Neural cell (in vitro differentiated cells): ENCODE data around the gene KCNQ5. TPM values are rescaled to one million over a fixed set of nuclear protein-coding genes. Genes with fewer than 3 reads are reported as not detected.

ENCODE experiments used
- H2AFZ ChIP-seq: fragments of 200-600, 300-800 bp; sonication (generic), shearing (Covaris generic); 2 replicates; pipeline ENCODE4 v1.6.0; 2014; ENCODE audit warnings: low read depth, mild to moderate bottlenecking, antibody characterized with exemption, low read length, moderate library complexity
- H3F3A ChIP-seq: fragments of 200-600 bp; shearing (Covaris generic); 2 replicates; pipeline ENCODE4 v1.6.1; 2016; ENCODE audit warnings: mild to moderate bottlenecking, moderate library complexity, mixed read lengths, antibody characterized with exemption, low read length; ENCODE audit not compliant: insufficient read depth, poor library complexity, severe bottlenecking
- H3K27ac ChIP-seq: fragments of 200-600, 300-800 bp; sonication (generic), shearing (Covaris generic); 2 replicates; pipeline ENCODE4 v1.5.1; 2014; ENCODE audit warnings: mild to moderate bottlenecking, low read length, moderate library complexity
- H3K27me3 ChIP-seq: fragments of 300-800, 200-600 bp; sonication (generic), shearing (Covaris generic); 2 replicates; pipeline ENCODE4 v1.6.0; 2014; ENCODE audit warnings: mild to moderate bottlenecking, low read depth, low read length, moderate library complexity; ENCODE audit not compliant: insufficient read depth
- H3K36me3 ChIP-seq: fragments of 300-800, 200-600 bp; sonication (generic), shearing (Covaris generic); 2 replicates; pipeline ENCODE4 v1.5.1; 2014; ENCODE audit warnings: mild to moderate bottlenecking, antibody characterized with exemption, low read length, moderate library complexity; ENCODE audit not compliant: insufficient read depth
- H3K4me2 ChIP-seq: fragments of 300-800, 200-600 bp; sonication (generic), shearing (Covaris generic); 2 replicates; pipeline ENCODE4 v1.6.0; 2014; ENCODE audit warnings: mild to moderate bottlenecking, low read length
- H3K4me3 ChIP-seq: fragments of 300-800, 200-600 bp; sonication (generic), shearing (Covaris generic); 2 replicates; pipeline ENCODE4 v1.5.1; 2014; ENCODE audit warnings: mild to moderate bottlenecking, low read length, moderate library complexity
- H3K79me2 ChIP-seq: fragments of 200-600 bp; shearing (Covaris generic); replicated peaks from 2 replicates; pipeline ENCODE4 v1.6.0; 2014; ENCODE audit warnings: mild to moderate bottlenecking, low read length, moderate library complexity; ENCODE audit not compliant: insufficient read depth
- H3K9ac ChIP-seq: fragments of 300-800, 200-600 bp; sonication (generic), shearing (Covaris generic); 2 replicates; pipeline ENCODE4 v1.6.1; 2016; ENCODE audit warnings: mild to moderate bottlenecking, low read length, mixed read lengths
- H3K9me2 ChIP-seq: fragments of 200-600 bp; shearing (Covaris generic); 2 replicates; pipeline ENCODE4 v1.6.1; 2016; ENCODE audit warnings: mild to moderate bottlenecking, low read length, mixed read lengths; ENCODE audit not compliant: insufficient read depth
- H3K9me3 ChIP-seq: fragments of 200-600, 300-800 bp; sonication (generic), shearing (Covaris generic); 2 replicates; pipeline ENCODE4 v1.6.1; 2016; ENCODE audit warnings: mild to moderate bottlenecking, mixed run types, low read length, moderate library complexity, mixed read lengths
- H4K20me1 ChIP-seq: fragments of 200-600 bp; shearing (Covaris generic); 2 replicates; pipeline ENCODE4 v1.6.1; 2016; ENCODE audit warnings: mild to moderate bottlenecking, mixed run types; ENCODE audit not compliant: insufficient read depth
- EP300 ChIP-seq: fragments of 450-650 bp; conservative IDR thresholded peaks from 2 replicates; pipeline ENCODE4 v1.6.1; 2014; ENCODE audit warnings: antibody characterized with exemption, mild to moderate bottlenecking, moderate library complexity; ENCODE audit not compliant: poor library complexity, severe bottlenecking
- EZH2 ChIP-seq: fragments of 200-600, 300-800 bp; shearing (Covaris generic), sonication (generic); IDR thresholded peaks from 2 replicates; pipeline ENCODE4 v1.6.1; 2014; ENCODE audit warnings: antibody characterized with exemption, low read length, borderline replicate concordance, mild to moderate bottlenecking; ENCODE audit not compliant: insufficient read depth, poor library complexity, severe bottlenecking
- MXI1 ChIP-seq: fragments of 450-650 bp; conservative IDR thresholded peaks from 2 replicates; pipeline ENCODE4 v1.6.1; 2014; ENCODE audit warnings: antibody characterized with exemption, mild to moderate bottlenecking; ENCODE audit not compliant: poor library complexity, severe bottlenecking
- POLR2AphosphoS5 ChIP-seq: IDR thresholded peaks from 2 replicates; pipeline ENCODE4 v1.6.1; 2012
- RAD21 ChIP-seq: fragments of 450-650 bp; conservative IDR thresholded peaks from 2 replicates; pipeline ENCODE4 v1.6.1; 2014; ENCODE audit warnings: antibody characterized with exemption, mild to moderate bottlenecking, moderate library complexity
- REST ChIP-seq: IDR thresholded peaks from 2 replicates; pipeline ENCODE4 v1.6.1; 2012; ENCODE audit warnings: borderline replicate concordance
- SMC3 ChIP-seq: fragments of 450-650 bp; conservative IDR thresholded peaks from 2 replicates; pipeline ENCODE4 v1.6.1; 2014; ENCODE audit warnings: antibody characterized with exemption, mild to moderate bottlenecking, moderate library complexity; ENCODE audit not compliant: poor library complexity
- TAF1 ChIP-seq: IDR thresholded peaks from 2 replicates; pipeline ENCODE4 v1.6.1; 2012; ENCODE audit warnings: low read depth
- polyA plus RNA-seq: library from polyadenylated mRNA; depleted of rRNA; stranded (reverse); fragments of >200 nt; gene quantifications from 2 replicates; pipeline ENCODE4 v1.2.3, GENCODE V29; 2014
- TF ChIP-seq, protein P1 (sequence below): fragments of 450-650 bp; IDR thresholded peaks from 2 replicates; pipeline ENCODE4 v1.5.1; 2014; ENCODE audit warnings: antibody characterized with exemption, mild to moderate bottlenecking, moderate library complexity; ENCODE audit not compliant: poor library complexity, severe bottlenecking

KCNQ5 gene
- polyA plus RNA-seq, 1 donor from 2014 or later = 0.30 TPM

GRCh38 chr6:73024598-73024997 lies 402.7 kb downstream of the KCNQ5 start:
- Histone ChIP-seq H3K4me2 (no peak overlapping the region), H3K79me2 (no peaks in the 10 kb centered on the region), H3K27ac (no peak overlapping the region), H3K9me2 (no peaks in the 10 kb centered on the region), H2AFZ (no peak overlapping the region), H3F3A (no peaks in the 10 kb centered on the region), H3K27me3 (no peaks in the 10 kb centered on the region), H3K36me3 (no peaks in the 10 kb centered on the region), H3K4me3 (no peak overlapping the region), H4K20me1 (no peaks in the 10 kb centered on the region), H3K9me3 (no peaks in the 10 kb centered on the region), H3K9ac (no peak overlapping the region)
- TF ChIP-seq EP300 = no peak
- no peak for TF ChIP-seq MXI1
- no peak for TF ChIP-seq SMC3
- TF ChIP-seq POLR2AphosphoS5 = no peak
- no peak for TF ChIP-seq RAD21
- no peak for TF ChIP-seq TAF1
- TF ChIP-seq, protein P1, sequence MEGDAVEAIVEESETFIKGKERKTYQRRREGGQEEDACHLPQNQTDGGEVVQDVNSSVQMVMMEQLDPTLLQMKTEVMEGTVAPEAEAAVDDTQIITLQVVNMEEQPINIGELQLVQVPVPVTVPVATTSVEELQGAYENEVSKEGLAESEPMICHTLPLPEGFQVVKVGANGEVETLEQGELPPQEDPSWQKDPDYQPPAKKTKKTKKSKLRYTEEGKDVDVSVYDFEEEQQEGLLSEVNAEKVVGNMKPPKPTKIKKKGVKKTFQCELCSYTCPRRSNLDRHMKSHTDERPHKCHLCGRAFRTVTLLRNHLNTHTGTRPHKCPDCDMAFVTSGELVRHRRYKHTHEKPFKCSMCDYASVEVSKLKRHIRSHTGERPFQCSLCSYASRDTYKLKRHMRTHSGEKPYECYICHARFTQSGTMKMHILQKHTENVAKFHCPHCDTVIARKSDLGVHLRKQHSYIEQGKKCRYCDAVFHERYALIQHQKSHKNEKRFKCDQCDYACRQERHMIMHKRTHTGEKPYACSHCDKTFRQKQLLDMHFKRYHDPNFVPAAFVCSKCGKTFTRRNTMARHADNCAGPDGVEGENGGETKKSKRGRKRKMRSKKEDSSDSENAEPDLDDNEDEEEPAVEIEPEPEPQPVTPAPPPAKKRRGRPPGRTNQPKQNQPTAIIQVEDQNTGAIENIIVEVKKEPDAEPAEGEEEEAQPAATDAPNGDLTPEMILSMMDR = no peak
- TF ChIP-seq REST = no peak
- TF ChIP-seq EZH2 = no peak

DNA sequence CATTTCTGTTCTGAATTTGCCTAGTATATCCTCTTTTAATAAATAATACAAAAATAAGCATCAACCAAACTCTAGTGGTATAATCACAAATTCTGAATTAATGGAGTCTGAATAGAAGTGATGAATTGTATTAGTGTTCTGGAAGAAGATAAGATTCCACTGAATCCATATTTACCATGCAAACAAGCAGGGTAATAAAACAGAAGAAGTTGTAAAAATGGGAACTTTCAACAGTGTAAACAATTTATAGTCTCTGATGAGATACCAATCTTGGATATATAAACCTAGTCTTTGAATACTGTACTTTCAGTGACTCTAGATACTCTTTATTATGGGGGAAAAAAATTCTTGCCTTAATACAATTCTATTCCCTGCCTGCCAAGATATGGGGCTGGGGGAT lies 405.8 kb downstream of the KCNQ5 start:
- Histone ChIP-seq H3K79me2 (no peaks in the 10 kb centered on the region), H3K27me3 (no peaks in the 10 kb centered on the region), H4K20me1 (no peaks in the 10 kb centered on the region), H3F3A (no peaks in the 10 kb centered on the region), H3K4me2 (no peak overlapping the region), H3K9me2 (no peaks in the 10 kb centered on the region), H3K36me3 (no peaks in the 10 kb centered on the region), H2AFZ (no peak overlapping the region), H3K9me3 (no peaks in the 10 kb centered on the region), H3K27ac (no peak overlapping the region), H3K9ac (no peak overlapping the region), H3K4me3 (no peak overlapping the region)
- TF ChIP-seq POLR2AphosphoS5 (no peak), REST (no peak), EZH2 (no peak), MXI1 (no peak)
- TF ChIP-seq, protein P1 = no peak
